ENCODE results near the gene MYBPC2. TPM values are rescaled to one million over a fixed set of nuclear protein-coding genes. Genes with fewer than 3 reads are reported as not detected.

The MYBPC2 gene
- total RNA-seq, 4 donors from 2014 or later = 0.13 TPM; not detected in 3

DNA sequence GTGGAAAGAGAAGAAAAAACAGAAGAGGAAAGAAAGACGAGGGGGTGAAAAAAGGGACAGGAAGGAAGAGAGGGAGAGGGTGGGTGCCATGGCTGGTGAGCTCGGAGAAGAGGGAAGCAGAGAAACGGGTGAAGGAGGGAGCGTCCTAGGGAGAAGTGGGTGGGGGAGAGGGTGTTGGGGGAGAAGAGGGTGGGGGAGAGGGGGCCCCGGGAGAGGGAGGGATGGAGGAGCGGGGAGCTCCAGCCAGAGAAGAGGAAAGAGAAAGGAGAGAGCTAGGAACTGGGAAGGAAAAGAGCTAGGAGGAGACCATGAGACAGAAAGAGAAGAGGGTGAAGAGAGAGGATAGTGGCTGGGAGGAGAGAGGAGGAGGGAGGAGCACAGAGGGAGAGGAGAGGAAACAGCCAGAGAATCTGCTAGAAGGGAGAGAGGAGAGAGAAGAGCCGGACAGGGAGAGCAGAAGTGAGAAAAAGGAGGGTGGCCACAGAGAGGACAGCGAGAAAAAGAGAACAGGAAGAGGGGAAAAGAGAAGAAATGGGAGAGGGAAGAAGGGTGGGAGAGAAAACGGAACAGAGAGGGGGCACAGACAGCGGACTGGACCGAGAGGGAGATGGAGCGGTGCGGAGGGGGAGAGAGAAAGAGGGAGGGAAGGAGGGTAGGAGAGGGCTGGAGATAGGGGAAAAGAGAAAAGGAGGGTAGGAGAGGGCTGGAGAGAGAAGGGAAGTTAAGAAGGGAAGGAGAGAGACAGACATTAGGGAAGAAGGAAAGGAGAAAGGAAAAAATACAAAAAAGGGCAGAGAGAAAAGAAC lies 55.9 kb downstream of the MYBPC2 start:
- no peaks in the 10 kb centered on the region for H3K36me3 ChIP-seq
- no peak overlapping the region for H3K4me3 ChIP-seq (replicated peaks in 1 of 3)
- no peaks in the 10 kb centered on the region for H3K27me3 ChIP-seq
- peaks cover 0 to 6% of the 10 kb centered on the region in 2 donors for H3K4me1 ChIP-seq
- no peak overlapping the region for H3K27ac ChIP-seq
- DNase-seq = no peak
- no peaks in the 10 kb centered on the region for H3K9me3 ChIP-seq
- intact Hi-C loops (cut with DNase I) = no loop called here
- TF ChIP-seq POLR2A (IDR thresholded peaks at IDR 0.05) = no peak
- TF ChIP-seq, protein P1, sequence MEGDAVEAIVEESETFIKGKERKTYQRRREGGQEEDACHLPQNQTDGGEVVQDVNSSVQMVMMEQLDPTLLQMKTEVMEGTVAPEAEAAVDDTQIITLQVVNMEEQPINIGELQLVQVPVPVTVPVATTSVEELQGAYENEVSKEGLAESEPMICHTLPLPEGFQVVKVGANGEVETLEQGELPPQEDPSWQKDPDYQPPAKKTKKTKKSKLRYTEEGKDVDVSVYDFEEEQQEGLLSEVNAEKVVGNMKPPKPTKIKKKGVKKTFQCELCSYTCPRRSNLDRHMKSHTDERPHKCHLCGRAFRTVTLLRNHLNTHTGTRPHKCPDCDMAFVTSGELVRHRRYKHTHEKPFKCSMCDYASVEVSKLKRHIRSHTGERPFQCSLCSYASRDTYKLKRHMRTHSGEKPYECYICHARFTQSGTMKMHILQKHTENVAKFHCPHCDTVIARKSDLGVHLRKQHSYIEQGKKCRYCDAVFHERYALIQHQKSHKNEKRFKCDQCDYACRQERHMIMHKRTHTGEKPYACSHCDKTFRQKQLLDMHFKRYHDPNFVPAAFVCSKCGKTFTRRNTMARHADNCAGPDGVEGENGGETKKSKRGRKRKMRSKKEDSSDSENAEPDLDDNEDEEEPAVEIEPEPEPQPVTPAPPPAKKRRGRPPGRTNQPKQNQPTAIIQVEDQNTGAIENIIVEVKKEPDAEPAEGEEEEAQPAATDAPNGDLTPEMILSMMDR (IDR thresholded peaks at IDR 0.05) = no peak
- WGBS, 2 donors = 20 to 22% methylated on average over 13 of the region's 13 CpGs

GRCh38 chr19:50489461-50490011 lies 56.8 kb downstream of the MYBPC2 start:
- peaks cover 0 to 6% of the 10 kb centered on the region in 2 donors for H3K4me1 ChIP-seq
- H3K27ac ChIP-seq = no peak overlapping the region
- H3K4me3 ChIP-seq (replicated peaks in 1 of 3) = no peak overlapping the region
- DNase-seq = no peak
- no peak for TF ChIP-seq POLR2A (IDR thresholded peaks at IDR 0.05)
- TF ChIP-seq, protein P1 (IDR thresholded peaks at IDR 0.05) = no peak
- no peaks in the 10 kb centered on the region for H3K36me3 ChIP-seq
- WGBS, 2 donors = 46 to 49% methylated on average over 24 of the region's 24 CpGs
- intact Hi-C loops (cut with DNase I) = no loop called here
- H3K9me3 ChIP-seq = no peaks in the 10 kb centered on the region
- H3K27me3 ChIP-seq = no peaks in the 10 kb centered on the region

GRCh38 chr19:50490411-50490811 lies 57.7 kb downstream of the MYBPC2 start:
- no peaks in the 10 kb centered on the region for H3K9me3 ChIP-seq
- 94 to 95% methylated on average over 18 of the region's 18 CpGs for WGBS, 2 donors
- intact Hi-C loops (cut with DNase I) = no loop called here
- H3K4me3 ChIP-seq (replicated peaks in 1 of 3) = no peak overlapping the region
- no peak overlapping the region for H3K27ac ChIP-seq
- no peak for DNase-seq
- peaks cover 0 to 6% of the 10 kb centered on the region in 2 donors for H3K4me1 ChIP-seq
- no peaks in the 10 kb centered on the region for H3K27me3 ChIP-seq
- no peaks in the 10 kb centered on the region for H3K36me3 ChIP-seq
- no peak for TF ChIP-seq POLR2A (IDR thresholded peaks at IDR 0.05)
- TF ChIP-seq, protein P1 (IDR thresholded peaks at IDR 0.05) = no peak

DNA sequence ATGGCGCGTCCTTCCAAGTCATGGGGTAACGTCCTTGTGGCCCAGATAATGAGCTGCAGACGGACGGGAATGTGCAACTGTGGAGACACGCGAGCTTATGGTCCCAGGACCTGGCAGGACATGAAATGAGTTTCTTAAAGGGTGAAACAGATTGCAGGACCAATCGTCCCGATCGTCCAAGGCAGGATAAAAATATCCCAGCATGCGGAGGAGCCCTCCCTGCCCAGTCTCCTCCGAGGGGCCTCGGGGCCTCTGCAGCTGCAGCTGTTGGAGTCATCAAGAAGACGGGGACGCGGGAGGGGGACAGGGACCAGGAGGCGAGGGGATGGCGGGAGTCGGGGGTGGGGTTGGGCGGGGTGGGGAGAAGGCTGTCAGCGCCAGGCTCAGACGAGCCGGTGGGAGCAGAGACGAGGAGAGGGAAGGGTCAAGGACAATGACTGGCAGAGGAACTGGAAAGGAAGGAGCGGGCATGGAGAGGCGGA lies 58.3 kb downstream of the MYBPC2 start:
- Histone ChIP-seq H3K4me3 (replicated peaks in 1 of 3) (no peak overlapping the region), H3K27me3 (no peaks in the 10 kb centered on the region), H3K27ac (no peak overlapping the region), H3K4me1 (peaks cover 0 to 6% of the 10 kb centered on the region in 2 donors), H3K9me3 (no peaks in the 10 kb centered on the region), H3K36me3 (no peaks in the 10 kb centered on the region)
- TF ChIP-seq, protein P1 (IDR thresholded peaks at IDR 0.05) = no peak
- TF ChIP-seq POLR2A (IDR thresholded peaks at IDR 0.05) = no peak
- intact Hi-C loops (cut with DNase I) = no loop called here
- DNase-seq = no peak
- 54 to 56% methylated on average over 26 of the region's 26 CpGs for WGBS, 2 donors

All from thyroid gland (tissue), 4 donors.